ENCODE results near the gene DCLK1.

DCLK1 gene

GRCh38 chr13:35994131-35994966 is 136.8 kb downstream of the DCLK1 start:
- DNase-seq (ENCODE audit: low read depth), result peak; percentile 93
- TF ChIP-seq CTCF (conservative IDR thresholded peaks at IDR 0.05; ENCODE audit: low read length), result no peak
- H3K4me3 ChIP-seq (ENCODE audit: low read length), result no peak overlapping the region

GRCh38 chr13:35993686-35994085 is 137.5 kb downstream of the DCLK1 start:
- no peak overlapping the region for H3K4me3 ChIP-seq (ENCODE audit: low read length)
- no peak for TF ChIP-seq CTCF (conservative IDR thresholded peaks at IDR 0.05; ENCODE audit: low read length)
- no peak for DNase-seq (ENCODE audit: low read depth)

- no peak for TF ChIP-seq CTCF (conservative IDR thresholded peaks at IDR 0.05; ENCODE audit: low read length)
- no peak overlapping the region for H3K4me3 ChIP-seq (ENCODE audit: low read length)
- DNase-seq (ENCODE audit: low read depth), result no peak
These were observed 138.2 kb downstream of the DCLK1 start for GRCh38 chr13:35992964-35993363.

- no peak for DNase-seq (ENCODE audit: low read depth)
These were observed 141.0 kb downstream of the DCLK1 start for GRCh38 chr13:35990196-35990595.

GRCh38 chr13:35988648-35989081 is 142.5 kb downstream of the DCLK1 start:
- TF ChIP-seq CTCF (conservative IDR thresholded peaks at IDR 0.05; ENCODE audit: low read length), result no peak
- peak; percentile 35 for DNase-seq (ENCODE audit: low read depth)
- no peak overlapping the region for H3K4me3 ChIP-seq (ENCODE audit: low read length)

More at GRCh38 chr13:35990196-35990595, 141.0 kb downstream of the DCLK1 start:
- no peak overlapping the region for H3K4me3 ChIP-seq (ENCODE audit: low read length)
- no peak for TF ChIP-seq CTCF (conservative IDR thresholded peaks at IDR 0.05; ENCODE audit: low read length)

GRCh38 chr13:35987572-35988513 is 143.3 kb downstream of the DCLK1 start:
- TF ChIP-seq CTCF (conservative IDR thresholded peaks at IDR 0.05; ENCODE audit: low read length), result no peak
- H3K4me3 ChIP-seq (ENCODE audit: low read length), result no peak overlapping the region
- DNase-seq (ENCODE audit: low read depth), result no peak

All from AG10803 (cell line).